ENCODE results near the gene ZMYND10.

DNA sequence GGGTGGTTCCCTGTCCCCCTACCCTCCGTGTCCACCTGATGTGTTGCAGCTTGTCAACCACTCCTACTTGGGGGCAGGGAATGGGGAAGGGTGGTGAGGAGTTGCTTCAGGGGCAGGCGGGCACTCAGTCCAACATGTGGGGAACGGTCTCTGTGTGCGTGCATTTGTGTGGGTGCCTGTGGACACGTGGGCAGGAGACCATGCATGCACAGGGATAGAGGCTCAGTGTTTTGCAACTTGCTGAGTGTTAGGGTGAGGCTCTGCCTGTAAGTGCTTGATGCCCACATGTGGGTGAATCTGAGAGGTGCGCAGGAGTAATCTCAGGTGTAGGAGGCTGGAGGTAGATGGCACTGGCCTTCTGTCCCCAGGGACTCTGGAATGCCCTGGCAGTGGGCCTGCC is 38.2 kb upstream of the ZMYND10 start:
- TF ChIP-seq, protein P1, sequence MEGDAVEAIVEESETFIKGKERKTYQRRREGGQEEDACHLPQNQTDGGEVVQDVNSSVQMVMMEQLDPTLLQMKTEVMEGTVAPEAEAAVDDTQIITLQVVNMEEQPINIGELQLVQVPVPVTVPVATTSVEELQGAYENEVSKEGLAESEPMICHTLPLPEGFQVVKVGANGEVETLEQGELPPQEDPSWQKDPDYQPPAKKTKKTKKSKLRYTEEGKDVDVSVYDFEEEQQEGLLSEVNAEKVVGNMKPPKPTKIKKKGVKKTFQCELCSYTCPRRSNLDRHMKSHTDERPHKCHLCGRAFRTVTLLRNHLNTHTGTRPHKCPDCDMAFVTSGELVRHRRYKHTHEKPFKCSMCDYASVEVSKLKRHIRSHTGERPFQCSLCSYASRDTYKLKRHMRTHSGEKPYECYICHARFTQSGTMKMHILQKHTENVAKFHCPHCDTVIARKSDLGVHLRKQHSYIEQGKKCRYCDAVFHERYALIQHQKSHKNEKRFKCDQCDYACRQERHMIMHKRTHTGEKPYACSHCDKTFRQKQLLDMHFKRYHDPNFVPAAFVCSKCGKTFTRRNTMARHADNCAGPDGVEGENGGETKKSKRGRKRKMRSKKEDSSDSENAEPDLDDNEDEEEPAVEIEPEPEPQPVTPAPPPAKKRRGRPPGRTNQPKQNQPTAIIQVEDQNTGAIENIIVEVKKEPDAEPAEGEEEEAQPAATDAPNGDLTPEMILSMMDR (IDR thresholded peaks at IDR 0.05; ENCODE audit: insufficient read depth, low read depth, low read length), result no peak
- TF ChIP-seq EZH2 (IDR thresholded peaks at IDR 0.05; ENCODE audit: insufficient read depth, low read length), result no peak

Data from astrocyte (in vitro differentiated cells and primary cell).